ENCODE results near the gene CSRNP3.

Gene CSRNP3, protein sequence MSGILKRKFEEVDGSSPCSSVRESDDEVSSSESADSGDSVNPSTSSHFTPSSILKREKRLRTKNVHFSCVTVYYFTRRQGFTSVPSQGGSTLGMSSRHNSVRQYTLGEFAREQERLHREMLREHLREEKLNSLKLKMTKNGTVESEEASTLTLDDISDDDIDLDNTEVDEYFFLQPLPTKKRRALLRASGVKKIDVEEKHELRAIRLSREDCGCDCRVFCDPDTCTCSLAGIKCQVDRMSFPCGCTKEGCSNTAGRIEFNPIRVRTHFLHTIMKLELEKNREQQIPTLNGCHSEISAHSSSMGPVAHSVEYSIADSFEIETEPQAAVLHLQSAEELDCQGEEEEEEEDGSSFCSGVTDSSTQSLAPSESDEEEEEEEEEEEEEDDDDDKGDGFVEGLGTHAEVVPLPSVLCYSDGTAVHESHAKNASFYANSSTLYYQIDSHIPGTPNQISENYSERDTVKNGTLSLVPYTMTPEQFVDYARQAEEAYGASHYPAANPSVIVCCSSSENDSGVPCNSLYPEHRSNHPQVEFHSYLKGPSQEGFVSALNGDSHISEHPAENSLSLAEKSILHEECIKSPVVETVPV

GRCh38 chr2:165469417-165469816 lies at the start of gene CSRNP3:
TSS of gene CSRNP3 (plus strand) at chr2:165469698. CDS start at chr2:165595066, 125,368 bp downstream.
- no peak for FAIRE-seq

GRCh38 chr2:165420231-165420630 lies 49.3 kb upstream of the CSRNP3 start:
- FAIRE-seq: no peak

DNA sequence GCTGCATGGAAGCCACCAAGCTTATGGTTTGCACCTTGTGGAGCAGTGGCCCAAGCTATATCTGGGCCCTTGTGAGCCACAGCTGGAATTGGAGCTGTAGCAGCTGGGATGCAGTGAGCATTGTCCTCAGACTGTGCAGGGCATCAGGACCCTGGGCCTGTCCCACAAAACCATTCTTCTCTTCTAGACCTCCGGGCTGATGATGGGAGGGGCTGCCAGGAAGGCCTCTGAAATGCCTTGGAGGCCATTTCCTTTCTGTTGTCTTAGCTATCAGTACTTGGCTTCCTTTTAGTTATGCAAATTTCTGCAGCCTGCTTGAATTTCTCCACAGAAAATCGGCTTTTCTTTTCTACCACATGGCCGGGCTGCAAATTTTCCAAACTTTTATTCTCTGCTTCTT lies 46.4 kb upstream of the CSRNP3 start:
- FAIRE-seq: no peak

- FAIRE-seq: no peak
Observed at GRCh38 chr2:165425556-165425955, 43.9 kb upstream of the CSRNP3 start.

- FAIRE-seq: no peak
Observed at GRCh38 chr2:165427686-165428085, 41.8 kb upstream of the CSRNP3 start.

- no peak for FAIRE-seq
Observed at GRCh38 chr2:165428926-165429325, 40.6 kb upstream of the CSRNP3 start.

DNA sequence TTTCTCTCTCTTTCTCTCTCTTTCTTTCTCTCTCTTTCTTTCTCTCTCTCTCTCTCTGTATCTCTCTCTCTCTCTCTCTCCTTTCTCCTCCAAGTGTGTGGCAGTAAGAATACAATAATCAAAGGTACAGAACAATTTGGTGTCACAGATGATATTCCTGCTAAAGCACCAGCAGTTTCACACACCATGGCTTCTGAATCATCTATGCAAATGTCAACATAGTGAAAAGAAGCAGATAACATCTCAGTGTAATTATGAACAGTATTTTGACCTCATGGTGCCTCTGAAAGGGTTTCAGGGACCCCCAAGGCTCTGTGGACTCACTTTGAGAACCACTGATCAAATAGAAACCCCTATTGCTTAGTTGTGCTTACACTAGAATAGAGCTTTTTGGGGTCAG lies 38.5 kb upstream of the CSRNP3 start:
- FAIRE-seq: no peak

DNA sequence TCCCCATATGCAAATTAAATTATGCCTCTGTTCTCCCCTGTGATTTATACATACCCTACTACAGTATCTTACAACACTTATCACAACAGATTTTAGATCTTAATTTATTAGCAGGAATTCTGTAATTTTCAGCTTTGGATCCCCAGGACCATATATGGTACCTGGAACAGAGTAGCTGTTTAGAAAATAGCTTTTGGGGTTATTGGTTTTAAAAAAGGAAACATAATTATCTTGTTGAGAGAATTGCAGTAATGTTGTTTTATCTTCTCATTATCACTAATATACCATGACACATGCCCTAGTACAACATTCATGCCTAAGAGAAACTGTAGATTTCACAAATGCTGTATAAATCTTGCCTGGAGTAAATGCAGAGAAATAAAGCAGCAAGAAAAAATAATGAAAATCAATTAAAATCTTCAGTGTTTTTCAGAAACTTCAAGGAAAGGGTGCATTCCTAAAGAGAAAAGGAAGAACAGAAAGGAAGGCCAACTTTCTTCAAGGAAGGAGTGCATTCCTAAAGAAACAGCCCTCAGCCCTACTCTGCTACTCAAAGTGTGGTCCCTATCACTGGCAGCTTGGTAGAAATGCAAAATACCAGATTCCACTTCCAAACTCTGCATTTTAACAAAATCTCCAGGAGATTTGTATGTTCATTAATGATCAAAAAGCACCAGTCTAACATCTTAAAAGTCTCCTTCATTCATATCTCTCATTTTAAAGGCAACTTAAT lies 37.1 kb upstream of the CSRNP3 start:
- no peak for FAIRE-seq

- FAIRE-seq: no peak
Observed at GRCh38 chr2:165434865-165435496, 34.5 kb upstream of the CSRNP3 start.

DNA sequence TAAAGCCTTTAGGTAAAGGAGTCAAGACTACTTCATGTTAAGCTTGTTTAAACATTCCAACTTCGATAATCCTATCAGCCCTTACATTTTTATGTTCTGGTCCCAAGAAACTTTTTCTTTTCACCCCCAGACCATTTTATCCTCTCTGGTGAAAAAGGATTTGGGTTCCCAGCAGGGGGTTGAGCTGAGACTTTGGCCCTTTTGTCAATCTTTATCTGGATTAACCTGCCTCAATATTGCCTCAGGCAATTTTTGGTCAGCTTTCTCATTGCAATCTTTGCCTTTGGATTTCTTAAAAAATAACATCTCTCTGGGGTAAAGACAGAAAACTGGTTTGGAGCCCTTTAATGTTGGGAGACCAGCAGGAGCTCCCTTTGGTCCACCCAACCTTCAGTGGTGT lies 33.9 kb upstream of the CSRNP3 start:
- no peak for FAIRE-seq

- FAIRE-seq: no peak
Observed at GRCh38 chr2:165436559-165436958, 32.9 kb upstream of the CSRNP3 start.

DNA sequence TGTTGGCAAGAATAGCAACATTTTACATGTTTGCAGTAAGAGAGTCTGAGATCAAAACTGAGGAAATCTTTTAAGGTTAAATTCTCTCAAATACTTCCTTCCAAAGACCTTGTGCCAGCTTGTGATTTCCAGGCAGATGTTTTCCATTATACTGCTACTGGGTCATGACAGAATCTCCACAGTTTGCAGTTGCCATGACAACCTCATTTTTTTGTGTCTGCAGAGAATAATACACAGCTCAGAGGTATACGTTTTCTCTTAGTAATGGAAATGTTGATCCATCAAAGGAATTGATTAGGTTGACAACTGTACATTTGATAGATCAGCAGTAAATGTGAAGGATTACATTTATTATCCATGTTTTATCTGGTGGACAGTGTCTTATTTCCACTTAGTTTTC lies 29.1 kb upstream of the CSRNP3 start:
- FAIRE-seq: no peak

- FAIRE-seq: no peak
Observed at GRCh38 chr2:165443511-165443910, 26.0 kb upstream of the CSRNP3 start.

- no peak for FAIRE-seq
Observed at GRCh38 chr2:165448406-165448805, 21.1 kb upstream of the CSRNP3 start.

DNA sequence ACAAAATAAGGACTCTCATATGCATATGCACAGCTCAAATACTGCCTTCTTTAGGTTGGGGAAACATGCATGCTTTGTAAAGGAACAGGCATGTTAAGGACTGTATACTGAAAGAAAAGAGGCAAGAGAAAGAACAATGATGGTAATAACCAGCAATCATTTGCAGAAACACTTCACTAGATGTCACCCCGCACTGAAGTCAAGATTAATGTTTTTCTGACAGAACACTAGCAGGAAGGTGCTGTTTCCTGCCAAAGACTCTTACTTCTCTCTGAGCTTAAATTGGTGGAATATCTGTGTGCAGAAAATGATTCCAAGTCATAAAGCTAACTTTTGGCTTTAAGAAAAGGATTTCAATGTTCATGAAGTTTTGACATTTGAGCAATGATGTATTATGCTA lies 19.3 kb upstream of the CSRNP3 start:
- no peak for FAIRE-seq

DNA sequence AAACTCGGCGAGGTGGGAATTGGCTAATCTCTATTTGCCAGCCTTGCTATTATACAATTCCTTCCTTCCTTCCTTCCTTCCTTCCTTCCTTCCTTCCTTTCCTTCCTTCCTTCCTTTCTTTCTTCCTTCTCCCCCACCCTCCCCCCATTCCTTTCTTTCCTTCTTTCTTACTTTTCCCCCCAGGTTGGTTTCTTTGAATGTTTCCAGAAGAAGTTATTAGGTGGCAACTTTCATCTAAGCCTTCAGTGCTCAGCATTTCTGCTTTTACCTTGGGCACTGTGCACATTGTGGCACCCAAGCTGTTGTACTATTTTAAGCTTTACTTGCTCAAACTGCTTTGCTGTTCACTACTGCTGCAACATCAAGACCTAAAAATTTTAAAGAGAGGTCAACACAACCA lies 17.2 kb upstream of the CSRNP3 start:
- no peak for FAIRE-seq

- FAIRE-seq: no peak
Observed at GRCh38 chr2:165453561-165454094, 15.9 kb upstream of the CSRNP3 start.

DNA sequence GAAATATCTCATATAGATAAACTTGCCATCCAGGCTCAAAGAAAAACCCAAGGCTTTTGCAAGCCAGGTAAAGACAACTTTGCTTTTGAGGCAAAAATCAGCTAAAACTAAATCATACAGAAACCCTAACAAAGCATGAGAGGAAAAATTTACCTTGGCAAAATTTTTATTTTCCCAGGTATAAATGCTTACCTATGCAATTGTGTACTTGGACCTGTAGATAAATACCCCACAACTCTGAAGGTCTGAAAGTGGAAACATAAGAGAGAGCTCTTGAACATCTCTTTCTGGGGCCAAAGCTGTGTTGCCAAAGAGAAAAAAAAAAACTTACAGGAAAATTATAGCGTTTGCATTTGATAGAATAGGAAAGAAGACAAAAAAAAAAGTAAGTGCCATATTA lies 14.6 kb upstream of the CSRNP3 start:
- no peak for FAIRE-seq

GRCh38 chr2:165456027-165456426 lies 13.5 kb upstream of the CSRNP3 start:
- FAIRE-seq: no peak

- FAIRE-seq: no peak
Observed at GRCh38 chr2:165462443-165462842, 7.1 kb upstream of the CSRNP3 start.

DNA sequence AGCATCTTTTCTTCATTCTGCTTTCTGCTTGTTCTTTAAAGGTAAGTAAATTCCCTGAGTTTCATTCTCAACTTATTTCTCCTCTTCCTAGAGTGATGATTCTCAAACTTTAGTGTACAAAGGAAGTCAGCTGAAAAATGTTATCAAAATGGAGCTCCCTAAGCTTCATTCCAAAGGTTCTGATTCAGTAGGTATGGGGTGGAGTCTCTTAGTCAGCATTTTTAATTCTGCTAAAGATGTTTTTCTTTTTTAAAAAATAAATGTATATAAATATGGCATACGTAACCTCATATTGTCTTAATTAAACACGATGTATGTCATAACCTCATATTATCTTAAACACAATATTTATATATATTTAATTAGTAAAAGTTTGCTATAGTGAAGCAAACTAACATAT lies 3.1 kb upstream of the CSRNP3 start:
- FAIRE-seq: no peak

DNA sequence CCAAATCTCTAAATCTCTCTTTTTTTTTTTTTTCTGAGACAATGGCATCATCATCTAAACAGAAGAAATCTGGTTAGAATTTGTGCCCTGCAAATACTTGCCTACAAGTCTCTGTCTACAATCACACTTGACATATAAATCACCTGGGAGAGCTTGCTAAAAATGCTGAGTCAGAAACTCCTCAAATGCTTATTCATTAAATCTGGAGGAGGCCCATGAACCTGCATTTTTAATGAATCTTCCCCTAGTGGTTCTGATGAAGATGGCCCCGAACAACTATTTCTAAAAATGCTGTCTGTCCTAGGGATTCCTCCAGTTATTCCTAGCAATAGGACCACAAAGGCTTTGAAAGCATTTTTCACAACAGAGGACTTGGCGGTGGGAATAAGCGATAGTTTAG lies 1.6 kb upstream of the CSRNP3 start:
- FAIRE-seq: no peak

DNA sequence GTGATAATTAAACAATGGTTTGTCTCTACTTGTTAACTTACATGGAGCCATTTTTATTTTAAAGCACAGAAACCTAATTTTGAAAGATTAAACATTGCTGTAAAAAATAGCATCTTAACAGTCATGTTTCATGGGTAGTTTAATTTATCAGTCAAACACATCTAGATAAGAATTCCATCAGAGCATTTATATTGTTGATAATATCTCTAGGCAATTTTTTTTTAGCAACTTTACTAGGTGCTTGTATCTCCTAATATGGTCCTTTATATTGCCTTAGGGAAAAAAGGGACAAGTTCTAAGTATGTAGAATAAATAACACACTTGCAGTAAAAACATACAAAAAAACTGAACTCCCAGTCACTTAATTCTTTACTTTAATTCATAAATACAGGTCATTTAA lies 863 bp downstream of the CSRNP3 start:
- no peak for FAIRE-seq

All from A204.1 (cell line).